A549 (cell line): ENCODE results near the gene ACACA. TPM values are rescaled to one million over a fixed set of nuclear protein-coding genes. Genes with fewer than 3 reads are reported as not detected.

Experiments
- ATAC-seq, 2 experiments: fragments of 200-7000 bp in 1 of 2; fragments of >200 bp in 1 of 2; cut with Nextera tagmentation in 1 of 2; cut with Tn5 transposase in 1 of 2; 3 replicates each; pipeline versions ENCODE4 v1.8.0 to v1.9.1; 2018 to 2020; ENCODE audit warnings: mild to moderate bottlenecking in 1 of 2, moderate library complexity in 1 of 2
- CTCF ChIA-PET: fragments of 300-600 bp; sonication (Branson Sonifier 250); formaldehyde crosslinking; extraction: SDS; loops from one replicate; lab custom pipeline; 2021; ENCODE audit warnings: antibody characterized with exemption, inconsistent platforms; lab: Yijun Ruan, JAX
- POLR2A ChIA-PET: fragments of 350-600 bp; formaldehyde crosslinking; extraction: SDS; loops from one replicate; lab custom pipeline; 2021; ENCODE audit warnings: antibody characterized with exemption, inconsistent platforms; lab: Yijun Ruan, JAX
- DNase-seq, 2 experiments: peaks; one replicate each; pipeline versions ENCODE4 v3.0.0 to v3.0.0-alpha.2; 2011 to 2016; ENCODE audit warnings: low read depth in 1 of 2, low spot score in 1 of 2
- FAIRE-seq: peaks from 2 replicates; lab custom pipeline; 2011; peaks lifted over from hg19 to GRCh38; lab: Jason Lieb, UNC
- H3K27ac ChIP-seq, 2 experiments: fragments of >200 bp; sonication (Bioruptor Twin); formaldehyde crosslinking; 3 replicates each; pipeline ENCODE4 v1.5.1; 2016 to 2017
- H3K4me1 ChIP-seq: fragments of >200 bp; sonication (Bioruptor Twin); formaldehyde crosslinking; 3 replicates; pipeline ENCODE4 v1.6.1; 2016
- H3K4me2 ChIP-seq: fragments of >200 bp; sonication (Bioruptor Twin); formaldehyde crosslinking; 3 replicates; pipeline ENCODE4 v1.6.1; 2016
- H3K4me3 ChIP-seq: fragments of >200 bp; sonication (Bioruptor Twin); formaldehyde crosslinking; 3 replicates; pipeline ENCODE4 v1.5.1; 2016
- H3K9me3 ChIP-seq: fragments of >200 bp; sonication (Bioruptor Twin); formaldehyde crosslinking; 3 replicates; pipeline ENCODE4 v1.6.1; 2016
- CBX2 ChIP-seq: fragments of 200-600 bp; sonication (generic); IDR thresholded peaks from 2 replicates; pipeline ENCODE4 v1.6.1; 2016; ENCODE audit warnings: low read depth, mild to moderate bottlenecking, borderline replicate concordance
- CBX8 ChIP-seq: fragments of 200-600 bp; sonication (generic); IDR thresholded peaks from 2 replicates; pipeline ENCODE4 v1.6.1; 2016
- CTCF ChIP-seq: fragments of >200 bp; sonication (Bioruptor Twin); formaldehyde crosslinking; IDR thresholded peaks from 3 replicates; pipeline ENCODE4 v1.5.1; 2016
- EHMT2 ChIP-seq: fragments of 200-600 bp; sonication (generic); IDR thresholded peaks from 2 replicates; pipeline ENCODE4 v1.6.1; 2016; ENCODE audit warnings: antibody characterized with exemption, low read depth, mild to moderate bottlenecking, moderate library complexity
- ESRRA ChIP-seq: fragments of 150-350 bp; IDR thresholded peaks from 2 replicates; pipeline ENCODE4 v1.6.1; 2014; ENCODE audit warnings: mild to moderate bottlenecking, low read length, borderline replicate concordance
- FOSL2 ChIP-seq, 2 experiments: fragments of 450-650 bp in 1 of 2; fragments of >200 bp in 1 of 2; sonication (Bioruptor Twin) in 1 of 2; formaldehyde crosslinking; IDR thresholded peaks; 2 replicates each; pipeline versions ENCODE4 v1.5.0 to v1.6.1; 2016 to 2020; ENCODE audit warnings: mild to moderate bottlenecking in 1 of 2, moderate library complexity in 1 of 2
- FOXS1 ChIP-seq: fragments of 250-450 bp; sonication (Bioruptor Pico); IDR thresholded peaks from 2 replicates; pipeline ENCODE4 v1.5.0; 2020; ENCODE audit warnings: mild to moderate bottlenecking, moderate library complexity
- HDAC2 ChIP-seq: fragments of 200-600 bp; sonication (generic); IDR thresholded peaks from 2 replicates; pipeline ENCODE4 v1.6.1; 2016
- HMGXB4 ChIP-seq: fragments of 250-450 bp; sonication (Bioruptor Pico); IDR thresholded peaks from 2 replicates; pipeline ENCODE4 v1.5.0; 2021; ENCODE audit warnings: mild to moderate bottlenecking, moderate library complexity, borderline replicate concordance
- HOXB5 ChIP-seq: fragments of 250-450 bp; sonication (Bioruptor Pico); IDR thresholded peaks from 2 replicates; pipeline ENCODE4 v1.5.0; 2020; ENCODE audit warnings: mild to moderate bottlenecking, moderate library complexity
- JUNB ChIP-seq: fragments of >200 bp; sonication (Bioruptor Twin); formaldehyde crosslinking; IDR thresholded peaks from 2 replicates; pipeline ENCODE4 v1.6.1; 2016
- KDM5A ChIP-seq: fragments of 200-600 bp; sonication (generic); IDR thresholded peaks from 2 replicates; pipeline ENCODE4 v1.6.1; 2016; ENCODE audit warnings: antibody characterized with exemption, mild to moderate bottlenecking
- MAFK ChIP-seq: fragments of 450-650 bp; IDR thresholded peaks from 2 replicates; pipeline ENCODE4 v1.6.1; 2014; ENCODE audit not compliant: partially characterized antibody
- MAX ChIP-seq: IDR thresholded peaks from 2 replicates; pipeline ENCODE4 v1.6.1; 2012
- MYC ChIP-seq: IDR thresholded peaks from 2 replicates; pipeline ENCODE4 v1.6.1; 2012; ENCODE audit warnings: mild to moderate bottlenecking, inconsistent platforms, low read length, improper control_type of control experiment, borderline replicate concordance
- NR3C1 ChIP-seq: fragments of >200 bp; sonication (Bioruptor Twin); formaldehyde crosslinking; IDR thresholded peaks from 3 replicates; pipeline ENCODE4 v1.6.1; 2017
- POLR2A ChIP-seq: IDR thresholded peaks from 2 replicates; pipeline ENCODE4 v1.6.1; 2012; ENCODE audit warnings: mild to moderate bottlenecking, low read length
- POLR2AphosphoS2 ChIP-seq: conservative IDR thresholded peaks from 2 replicates; pipeline ENCODE4 v1.6.1; 2012; ENCODE audit warnings: low read length, improper control_type of control experiment, inconsistent platforms
- RARB ChIP-seq: fragments of 250-450 bp; sonication (Bioruptor Pico); IDR thresholded peaks from 2 replicates; pipeline ENCODE4 v1.8.0; 2021; ENCODE audit warnings: mild to moderate bottlenecking, moderate library complexity
- SREBF2 ChIP-seq: fragments of 450-650 bp; IDR thresholded peaks from 2 replicates; pipeline ENCODE4 v1.6.1; 2014; ENCODE audit warnings: mild to moderate bottlenecking, moderate library complexity
- TP53 ChIP-seq: fragments of 250-450 bp; sonication (Bioruptor Pico); IDR thresholded peaks from 2 replicates; pipeline ENCODE4 v1.5.0; 2021; ENCODE audit warnings: mild to moderate bottlenecking, moderate library complexity
- WGBS: methylation state at CpG from one replicate; pipeline ENCODE4 v1.1.6; 2017; ENCODE audit errors: missing lambda C conversion rate; 5-methylcytosine and 5-hydroxymethylcytosine counted together
- polyA plus RNA-seq, 4 experiments: library from polyadenylated mRNA; depleted of rRNA in 3 of 4; stranded (reverse); fragments of >200 nt; fragmentation: RNase III in 1 of 4; extraction: RNeasy Plus Mini Kit Qiagen cat#74134 plus additional on column Dnase treatment in 1 of 4; gene quantifications; 2 replicates in 3 of 4; 3 replicates in 1 of 4; pipeline ENCODE4 v1.2.3, GENCODE V29; 2011 to 2017
- TF ChIP-seq, protein P1 (sequence below): IDR thresholded peaks from 2 replicates; pipeline ENCODE4 v1.6.1; 2012; ENCODE audit warnings: low read depth, borderline replicate concordance
- TF ChIP-seq, protein P2 (sequence below): fragments of >200 bp; sonication (Bioruptor Twin); formaldehyde crosslinking; IDR thresholded peaks from 2 replicates; pipeline ENCODE4 v1.6.1; 2016
- TF ChIP-seq, protein P3 (sequence below): fragments of 450-650 bp; IDR thresholded peaks from 2 replicates; pipeline ENCODE4 v1.6.1; 2014; ENCODE audit warnings: antibody characterized with exemption
- TF ChIP-seq, protein P4 (sequence below): fragments of 200-600 bp; sonication (generic); IDR thresholded peaks from 2 replicates; pipeline ENCODE4 v1.6.1; 2016; ENCODE audit warnings: antibody characterized with exemption, mild to moderate bottlenecking, moderate library complexity

ACACA gene
- polyA plus RNA-seq, 2 of the 4 experiments (the other 2 are of a cell fraction) = 51.8 to 112 TPM

GRCh38 chr17:37358830-37359681, 47.6 kb downstream of the ACACA start (continued):
- peak; percentile 9; the same call in 1 of the 3 replicates for TF ChIP-seq CTCF
- 0 out of 2 replicates have a peak, but pooled peaks have one; percentile 88 for TF ChIP-seq HOXB5 (CRISPR knock-in tag)
- TF ChIP-seq, protein P1, sequence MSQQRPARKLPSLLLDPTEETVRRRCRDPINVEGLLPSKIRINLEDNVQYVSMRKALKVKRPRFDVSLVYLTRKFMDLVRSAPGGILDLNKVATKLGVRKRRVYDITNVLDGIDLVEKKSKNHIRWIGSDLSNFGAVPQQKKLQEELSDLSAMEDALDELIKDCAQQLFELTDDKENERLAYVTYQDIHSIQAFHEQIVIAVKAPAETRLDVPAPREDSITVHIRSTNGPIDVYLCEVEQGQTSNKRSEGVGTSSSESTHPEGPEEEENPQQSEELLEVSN = peak; percentile 74
- no peak for TF ChIP-seq SREBF2
- peak; percentile 54 for TF ChIP-seq MAX
- TF ChIP-seq RARB = 0 out of 2 replicates have a peak, but pooled peaks have one; percentile 51
- peak; percentile 86 for TF ChIP-seq POLR2A
- peak; percentile 63 for TF ChIP-seq ESRRA
- TF ChIP-seq MAFK = no peak

DNA sequence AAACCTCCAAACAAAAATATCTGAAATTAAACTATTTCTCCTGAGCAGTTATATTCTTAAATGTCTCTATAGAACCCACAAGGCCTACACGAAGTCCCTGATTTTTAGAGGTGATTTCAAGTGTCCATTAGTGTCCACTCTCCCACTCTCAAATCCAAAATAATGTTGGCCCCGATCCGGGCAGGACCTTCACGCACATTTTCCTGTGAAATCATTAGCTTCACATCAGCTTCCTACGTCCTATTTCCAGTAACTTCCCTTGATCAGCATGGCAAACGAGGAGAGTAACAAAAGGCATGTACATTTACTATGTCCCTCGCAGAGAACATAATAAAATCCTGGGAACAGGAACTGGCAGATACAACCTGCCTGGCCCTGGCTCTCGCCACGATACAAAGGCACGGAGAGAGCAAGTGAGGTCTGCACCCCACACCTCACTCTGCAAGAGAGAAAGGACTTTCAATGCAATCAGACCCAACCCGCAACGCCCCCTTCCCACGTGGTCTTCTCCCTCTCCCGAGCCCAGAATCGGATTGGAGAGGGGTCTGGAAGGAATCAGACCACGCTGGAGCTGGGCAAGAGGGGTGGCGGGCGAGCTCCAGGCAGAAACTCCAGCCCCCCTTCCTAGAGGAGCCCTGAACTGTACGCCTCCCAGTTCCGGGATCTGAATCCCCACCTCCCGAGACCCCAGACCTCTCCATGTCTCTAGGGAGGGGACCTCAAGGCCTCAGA, 48.4 kb downstream of the ACACA start:
- 1% methylated on average over 21 of the region's 21 CpGs for WGBS
- peak overlapping the region; percentile 77 for H3K4me2 ChIP-seq
- DNase-seq = peak; percentile 64 to 82
- ChIA-PET POLR2A (interaction anchor here (0.6 to 2.8 kb wide), 17 partner anchors 9 to 756 kb away, joined by 3 to 17 read pairs (median 5); partner anchors contain the start of genes ACACA, MRM1, SYNRG and TADA2A), CTCF (interaction anchor here (0.5 to 5.6 kb wide), 9 partner anchors 11 to 135 kb away, joined by 3 to 83 read pairs (median 3); partner anchors contain the start of gene C17orf78)
- H3K4me3 ChIP-seq = peak overlapping the region; percentile 88
- peak overlapping the region; percentile 92 to 94 for H3K27ac ChIP-seq
- FAIRE-seq = no peak
- H3K9me3 ChIP-seq = no peaks in the 10 kb centered on the region
- peak; percentile 57 to 64 for ATAC-seq
- H3K4me1 ChIP-seq = peaks cover 42% of the 10 kb centered on the region
- TF ChIP-seq JUNB (no peak), CBX8 (no peak), EHMT2 (no peak), ESRRA (no peak), NR3C1 (no peak), POLR2AphosphoS2 (no peak), MAX (peak; percentile 65; the same call in 1 of the 2 replicates), POLR2A (peak; percentile 31), CBX2 (no peak), FOXS1 (CRISPR knock-in tag) (no peak), HDAC2 (no peak), HMGXB4 (CRISPR knock-in tag) (no peak), KDM5A (no peak), TP53 (CRISPR knock-in tag) (peak; percentile 50; the same call in 1 of the 2 replicates), FOSL2 (IDR thresholded peaks at IDR 0.05) (no peak), FOSL2 (CRISPR knock-in tag; IDR thresholded peaks at IDR 0.05) (no peak), MYC (peak; percentile 45; the same call in 1 of the 2 replicates)
- TF ChIP-seq, protein P2, sequence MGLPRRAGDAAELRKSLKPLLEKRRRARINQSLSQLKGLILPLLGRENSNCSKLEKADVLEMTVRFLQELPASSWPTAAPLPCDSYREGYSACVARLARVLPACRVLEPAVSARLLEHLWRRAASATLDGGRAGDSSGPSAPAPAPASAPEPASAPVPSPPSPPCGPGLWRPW = no peak
- TF ChIP-seq, protein P3, sequence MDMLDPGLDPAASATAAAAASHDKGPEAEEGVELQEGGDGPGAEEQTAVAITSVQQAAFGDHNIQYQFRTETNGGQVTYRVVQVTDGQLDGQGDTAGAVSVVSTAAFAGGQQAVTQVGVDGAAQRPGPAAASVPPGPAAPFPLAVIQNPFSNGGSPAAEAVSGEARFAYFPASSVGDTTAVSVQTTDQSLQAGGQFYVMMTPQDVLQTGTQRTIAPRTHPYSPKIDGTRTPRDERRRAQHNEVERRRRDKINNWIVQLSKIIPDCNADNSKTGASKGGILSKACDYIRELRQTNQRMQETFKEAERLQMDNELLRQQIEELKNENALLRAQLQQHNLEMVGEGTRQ = peak; percentile 60
- TF ChIP-seq, protein P4, sequence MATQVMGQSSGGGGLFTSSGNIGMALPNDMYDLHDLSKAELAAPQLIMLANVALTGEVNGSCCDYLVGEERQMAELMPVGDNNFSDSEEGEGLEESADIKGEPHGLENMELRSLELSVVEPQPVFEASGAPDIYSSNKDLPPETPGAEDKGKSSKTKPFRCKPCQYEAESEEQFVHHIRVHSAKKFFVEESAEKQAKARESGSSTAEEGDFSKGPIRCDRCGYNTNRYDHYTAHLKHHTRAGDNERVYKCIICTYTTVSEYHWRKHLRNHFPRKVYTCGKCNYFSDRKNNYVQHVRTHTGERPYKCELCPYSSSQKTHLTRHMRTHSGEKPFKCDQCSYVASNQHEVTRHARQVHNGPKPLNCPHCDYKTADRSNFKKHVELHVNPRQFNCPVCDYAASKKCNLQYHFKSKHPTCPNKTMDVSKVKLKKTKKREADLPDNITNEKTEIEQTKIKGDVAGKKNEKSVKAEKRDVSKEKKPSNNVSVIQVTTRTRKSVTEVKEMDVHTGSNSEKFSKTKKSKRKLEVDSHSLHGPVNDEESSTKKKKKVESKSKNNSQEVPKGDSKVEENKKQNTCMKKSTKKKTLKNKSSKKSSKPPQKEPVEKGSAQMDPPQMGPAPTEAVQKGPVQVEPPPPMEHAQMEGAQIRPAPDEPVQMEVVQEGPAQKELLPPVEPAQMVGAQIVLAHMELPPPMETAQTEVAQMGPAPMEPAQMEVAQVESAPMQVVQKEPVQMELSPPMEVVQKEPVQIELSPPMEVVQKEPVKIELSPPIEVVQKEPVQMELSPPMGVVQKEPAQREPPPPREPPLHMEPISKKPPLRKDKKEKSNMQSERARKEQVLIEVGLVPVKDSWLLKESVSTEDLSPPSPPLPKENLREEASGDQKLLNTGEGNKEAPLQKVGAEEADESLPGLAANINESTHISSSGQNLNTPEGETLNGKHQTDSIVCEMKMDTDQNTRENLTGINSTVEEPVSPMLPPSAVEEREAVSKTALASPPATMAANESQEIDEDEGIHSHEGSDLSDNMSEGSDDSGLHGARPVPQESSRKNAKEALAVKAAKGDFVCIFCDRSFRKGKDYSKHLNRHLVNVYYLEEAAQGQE = no peak
